Activated CD8-positive, alpha-beta T cell treated with anti-CD3 and anti-CD28 coated beads for 36 hours (primary cell): ENCODE results near the gene FBXW11. TPM values are rescaled to one million over a fixed set of nuclear protein-coding genes. Genes with fewer than 3 reads are reported as not detected.
A peak's percentile ranks its signal among the peaks of the same experiment; 100 is the strongest.

ENCODE experiments used
- ATAC-seq: fragments of 200-7000 bp; cut with Tn5 transposase; one replicate; pipeline ENCODE4 v1.10.0; 2021; ENCODE audit warnings: mild to moderate bottlenecking, moderate library complexity
- CTCF ChIA-PET: fragments of 350-600 bp; sonication (Branson Sonifier 250); formaldehyde crosslinking; loops from one replicate; lab custom pipeline; 2021; ENCODE audit warnings: antibody characterized with exemption; lab: Charles Lee
- POLR2A ChIA-PET: fragments of 350-600 bp; sonication (Branson Sonifier 250); formaldehyde crosslinking; loops from one replicate; lab custom pipeline; 2021; ENCODE audit warnings: antibody characterized with exemption; lab: Charles Lee
- DNase-seq: peaks from one replicate; pipeline ENCODE4 v3.0.0-alpha.2; 2020
- H3K27ac Mint-ChIP-seq: one replicate; pipeline ENCODE4 v1.8.0; 2021; ENCODE audit warnings: mild to moderate bottlenecking, mixed read lengths
- H3K27me3 Mint-ChIP-seq: one replicate; pipeline ENCODE4 v1.8.0; 2021; ENCODE audit warnings: mixed read lengths
- H3K36me3 Mint-ChIP-seq: one replicate; pipeline ENCODE4 v1.8.0; 2021; ENCODE audit warnings: low read depth, mixed read lengths
- H3K4me1 Mint-ChIP-seq: one replicate; pipeline ENCODE4 v1.8.0; 2021; ENCODE audit warnings: low read depth, mixed read lengths
- H3K4me3 Mint-ChIP-seq: one replicate; pipeline ENCODE4 v1.8.0; 2021; ENCODE audit warnings: mild to moderate bottlenecking, moderate library complexity, mixed read lengths
- H3K9me3 Mint-ChIP-seq: one replicate; pipeline ENCODE4 v1.8.0; 2021; ENCODE audit warnings: mixed read lengths
- CTCF ChIP-seq: fragments of 200-600 bp; IDR thresholded peaks from one replicate; pipeline ENCODE4 v1.8.0; 2022; ENCODE audit warnings: antibody characterized with exemption, mild to moderate bottlenecking
- intact Hi-C: fragments of 100-400 bp; cut with micrococcal nuclease; formaldehyde crosslinking; loops from one replicate; pipeline ENCODE4 v1.10.0; 2022
- total RNA-seq, 2 experiments: library from RNA; stranded (reverse); gene quantifications; one replicate each; pipeline ENCODE4 v1.2.3, GENCODE V29; 2021

FBXW11 gene
- total RNA-seq, 2 experiments from 2014 or later: 49.3 to 52.6 TPM

DNA sequence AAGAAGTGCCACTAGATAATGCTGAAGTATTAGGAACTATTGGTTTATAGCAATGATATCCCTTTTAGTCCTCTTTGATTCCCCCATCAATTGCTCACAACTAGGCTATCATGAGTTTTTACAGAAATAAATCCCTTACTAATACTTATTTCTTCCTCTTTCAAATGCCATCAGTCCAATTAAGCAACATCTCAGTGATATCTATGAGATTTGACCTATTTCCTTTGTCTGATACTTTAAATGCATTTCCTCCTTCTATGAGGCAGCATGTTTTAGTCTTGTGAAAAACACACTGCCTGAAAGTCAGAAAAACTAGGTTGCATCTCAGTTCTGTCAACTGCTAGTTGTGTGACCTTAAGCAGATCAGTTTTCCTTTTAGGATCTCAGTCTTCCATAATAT lies 101.6 kb downstream of the FBXW11 start:
- ChIA-PET POLR2A (interaction anchor here (1.8 kb wide), 1 partner anchor 80 kb away, joined by 4 read pairs; no protein-coding TSS in a partner anchor), CTCF (no interaction called here)
- ATAC-seq (no peak), DNase-seq (no peak)
- H3K4me3 Mint-ChIP-seq: no peak overlapping the region
- peaks cover 27% of the 10 kb centered on the region for H3K36me3 Mint-ChIP-seq
- intact Hi-C loops: loop anchor here (5.0 kb wide), 4 partner anchors 52 to 423 kb away; partner anchors contain the start of genes FBXW11 and STK10
- peak overlapping the region; percentile 76 for H3K27ac Mint-ChIP-seq
- no peaks in the 10 kb centered on the region for H3K27me3 Mint-ChIP-seq
- no peak for TF ChIP-seq CTCF
- H3K9me3 Mint-ChIP-seq: no peaks in the 10 kb centered on the region
- peaks cover 55% of the 10 kb centered on the region for H3K4me1 Mint-ChIP-seq

DNA sequence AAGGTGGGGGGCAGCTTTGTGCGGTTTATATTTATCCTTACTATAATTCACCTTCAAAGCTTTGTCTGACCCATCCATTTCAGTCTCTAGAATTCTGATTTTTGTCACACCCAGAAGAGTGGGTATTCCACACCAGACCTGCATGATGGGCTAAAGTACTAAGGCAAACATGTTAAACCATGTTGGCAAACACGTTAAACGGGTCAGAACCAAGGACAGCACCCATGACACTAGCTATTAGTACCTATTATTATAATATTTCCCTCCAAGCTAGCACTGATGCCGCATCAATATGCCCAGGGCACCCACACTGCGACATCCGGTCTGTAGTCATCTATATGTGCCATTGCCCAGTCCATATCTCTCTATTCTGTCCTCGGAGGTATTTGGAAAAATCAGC lies 104.7 kb downstream of the FBXW11 start:
- ChIA-PET CTCF (interaction anchor here (0.8 to 2.2 kb wide), 4 partner anchors 11 to 483 kb away, joined by 3 to 11 read pairs (median 4); partner anchors contain the start of gene FGF18), POLR2A (interaction anchor here (0.8 kb wide), 1 partner anchor 57 kb away, joined by 4 read pairs; no protein-coding TSS in a partner anchor)
- ATAC-seq: no peak
- Mint-ChIP-seq H3K9me3 (no peaks in the 10 kb centered on the region), H3K4me3 (no peak overlapping the region), H3K4me1 (peaks cover 60% of the 10 kb centered on the region), H3K27me3 (no peaks in the 10 kb centered on the region), H3K27ac (no peak overlapping the region), H3K36me3 (peaks cover 41% of the 10 kb centered on the region)
- TF ChIP-seq CTCF: no peak
- no peak for DNase-seq
- intact Hi-C loops: no loop called here

DNA sequence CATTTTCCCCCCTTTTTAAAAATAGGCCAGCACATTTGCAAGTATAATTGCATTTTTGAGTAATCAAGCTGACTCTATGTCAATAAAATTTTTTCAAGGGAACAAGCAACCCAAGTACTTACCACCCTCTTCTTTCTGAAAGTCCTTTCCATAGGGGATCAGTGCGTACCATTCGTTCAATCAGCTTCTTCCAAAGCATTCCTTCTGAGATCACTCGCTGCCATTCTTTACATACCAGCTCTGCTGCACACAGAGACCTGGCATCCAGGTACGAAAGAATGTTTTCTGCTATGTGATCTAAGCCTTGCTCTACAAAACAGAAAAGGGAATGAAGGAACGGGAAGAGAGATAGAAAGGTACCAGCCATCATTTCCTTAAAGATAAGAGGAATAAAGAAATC lies 106.6 kb downstream of the FBXW11 start:
- intact Hi-C loops: no loop called here
- TF ChIP-seq CTCF: no peak
- ATAC-seq (no peak), DNase-seq (no peak)
- Mint-ChIP-seq H3K9me3 (no peaks in the 10 kb centered on the region), H3K4me3 (no peak overlapping the region), H3K27ac (no peak overlapping the region), H3K36me3 (peaks cover 47% of the 10 kb centered on the region), H3K4me1 (peaks cover 58% of the 10 kb centered on the region), H3K27me3 (no peaks in the 10 kb centered on the region)
- CTCF ChIA-PET: interaction anchor here (0.7 to 2.1 kb wide), 4 partner anchors 9 to 167 kb away, joined by 3 to 11 read pairs (median 4); no protein-coding TSS in a partner anchor
- POLR2A ChIA-PET: no interaction called here

- Mint-ChIP-seq H3K9me3 (no peaks in the 10 kb centered on the region), H3K4me3 (no peak overlapping the region), H3K4me1 (peaks cover 55% of the 10 kb centered on the region), H3K36me3 (peaks cover 47% of the 10 kb centered on the region), H3K27me3 (no peaks in the 10 kb centered on the region), H3K27ac (no peak overlapping the region)
- intact Hi-C loops: no loop called here
- ATAC-seq: no peak
- ChIA-PET CTCF (interaction anchor here (0.7 to 2.1 kb wide), 4 partner anchors 10 to 168 kb away, joined by 3 to 11 read pairs (median 4); no protein-coding TSS in a partner anchor), POLR2A (no interaction called here)
- no peak for TF ChIP-seq CTCF
- DNase-seq: no peak
These were observed 107.6 kb downstream of the FBXW11 start for GRCh38 chr5:171898879-171899278.

- peaks cover 55% of the 10 kb centered on the region for H3K4me1 Mint-ChIP-seq
- no peaks in the 10 kb centered on the region for H3K9me3 Mint-ChIP-seq
- peaks cover 47% of the 10 kb centered on the region for H3K36me3 Mint-ChIP-seq
- DNase-seq: no peak
- ChIA-PET CTCF (interaction anchor here (1.3 to 2.1 kb wide), 2 partner anchors 13 to 168 kb away, joined by 3 to 11 read pairs; no protein-coding TSS in a partner anchor), POLR2A (no interaction called here)
- no peak overlapping the region for H3K27ac Mint-ChIP-seq
- intact Hi-C loops: no loop called here
- no peaks in the 10 kb centered on the region for H3K27me3 Mint-ChIP-seq
- ATAC-seq: no peak
- no peak for TF ChIP-seq CTCF
- no peak overlapping the region for H3K4me3 Mint-ChIP-seq
These were observed 108.1 kb downstream of the FBXW11 start for GRCh38 chr5:171898386-171898785.
